Retinal pigment epithelial cell (primary cell): ENCODE results near the gene INSL6.
"Not testable (repeated sequence)": the region's sequence is repeated elsewhere in the genome, so short reads cannot be mapped to it uniquely, and the experiment has no call there.

Source experiments
- DNase-seq: peaks from one replicate; pipeline ENCODE4 v3.0.0-alpha.2; 2010; ENCODE audit warnings: low read depth
- H3K4me3 ChIP-seq: 2 replicates; pipeline ENCODE4 v1.5.1; 2011; ENCODE audit warnings: mild to moderate bottlenecking, low read length, control low read depth, moderate library complexity
- TF ChIP-seq, protein P1 (sequence below): conservative IDR thresholded peaks from 2 replicates; pipeline ENCODE4 v1.5.1; 2011; ENCODE audit warnings: low read depth, low read length, control low read depth, inconsistent platforms

The INSL6 gene

DNA sequence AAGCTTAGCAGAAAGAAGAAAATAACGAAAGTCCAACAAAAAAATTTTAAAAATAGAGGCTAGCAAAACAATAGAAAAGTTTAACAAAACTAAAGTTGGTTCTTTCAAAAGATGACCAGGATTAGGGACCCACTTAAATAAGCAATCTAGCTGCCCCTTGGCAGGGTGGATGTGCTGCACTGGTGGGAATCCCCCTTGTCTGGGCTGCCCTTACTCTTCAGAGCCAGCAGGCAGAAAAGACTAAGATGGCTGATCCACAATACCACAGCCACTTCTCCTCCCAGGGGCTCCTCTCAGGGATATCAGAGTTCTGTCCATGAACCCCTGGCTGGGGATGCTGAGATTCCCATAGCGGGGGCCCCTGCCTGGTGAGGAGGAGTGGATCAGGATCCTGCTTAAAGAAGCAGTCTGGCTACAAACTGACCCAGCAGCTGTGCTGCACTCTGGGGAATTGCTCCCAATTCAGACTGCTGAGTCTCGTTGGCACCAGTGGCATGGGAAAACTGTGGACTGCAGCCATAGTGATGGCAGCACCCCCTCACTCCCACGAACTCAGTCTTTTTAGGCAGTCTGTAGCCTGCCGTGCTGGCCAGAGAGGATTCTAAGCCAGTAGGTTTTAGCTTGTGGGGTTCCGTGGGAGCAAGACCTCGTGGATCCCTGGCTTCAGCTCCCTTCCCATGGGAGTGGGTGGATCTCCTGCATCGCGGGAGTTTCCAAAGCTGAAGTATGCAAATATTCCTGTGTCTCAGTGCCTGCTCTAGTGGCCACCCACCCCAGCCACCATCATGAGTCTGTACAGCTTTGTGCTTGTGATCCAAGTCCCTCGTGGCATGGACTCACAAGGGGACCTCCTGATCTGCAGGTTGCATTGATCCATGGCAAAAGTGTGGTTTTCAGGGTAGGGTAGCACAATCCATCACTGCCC lies 2.9 kb upstream of the INSL6 start:
- TF ChIP-seq, protein P1, sequence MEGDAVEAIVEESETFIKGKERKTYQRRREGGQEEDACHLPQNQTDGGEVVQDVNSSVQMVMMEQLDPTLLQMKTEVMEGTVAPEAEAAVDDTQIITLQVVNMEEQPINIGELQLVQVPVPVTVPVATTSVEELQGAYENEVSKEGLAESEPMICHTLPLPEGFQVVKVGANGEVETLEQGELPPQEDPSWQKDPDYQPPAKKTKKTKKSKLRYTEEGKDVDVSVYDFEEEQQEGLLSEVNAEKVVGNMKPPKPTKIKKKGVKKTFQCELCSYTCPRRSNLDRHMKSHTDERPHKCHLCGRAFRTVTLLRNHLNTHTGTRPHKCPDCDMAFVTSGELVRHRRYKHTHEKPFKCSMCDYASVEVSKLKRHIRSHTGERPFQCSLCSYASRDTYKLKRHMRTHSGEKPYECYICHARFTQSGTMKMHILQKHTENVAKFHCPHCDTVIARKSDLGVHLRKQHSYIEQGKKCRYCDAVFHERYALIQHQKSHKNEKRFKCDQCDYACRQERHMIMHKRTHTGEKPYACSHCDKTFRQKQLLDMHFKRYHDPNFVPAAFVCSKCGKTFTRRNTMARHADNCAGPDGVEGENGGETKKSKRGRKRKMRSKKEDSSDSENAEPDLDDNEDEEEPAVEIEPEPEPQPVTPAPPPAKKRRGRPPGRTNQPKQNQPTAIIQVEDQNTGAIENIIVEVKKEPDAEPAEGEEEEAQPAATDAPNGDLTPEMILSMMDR: no peak
- H3K4me3 ChIP-seq: no peak overlapping the region
- DNase-seq: no peak

DNA sequence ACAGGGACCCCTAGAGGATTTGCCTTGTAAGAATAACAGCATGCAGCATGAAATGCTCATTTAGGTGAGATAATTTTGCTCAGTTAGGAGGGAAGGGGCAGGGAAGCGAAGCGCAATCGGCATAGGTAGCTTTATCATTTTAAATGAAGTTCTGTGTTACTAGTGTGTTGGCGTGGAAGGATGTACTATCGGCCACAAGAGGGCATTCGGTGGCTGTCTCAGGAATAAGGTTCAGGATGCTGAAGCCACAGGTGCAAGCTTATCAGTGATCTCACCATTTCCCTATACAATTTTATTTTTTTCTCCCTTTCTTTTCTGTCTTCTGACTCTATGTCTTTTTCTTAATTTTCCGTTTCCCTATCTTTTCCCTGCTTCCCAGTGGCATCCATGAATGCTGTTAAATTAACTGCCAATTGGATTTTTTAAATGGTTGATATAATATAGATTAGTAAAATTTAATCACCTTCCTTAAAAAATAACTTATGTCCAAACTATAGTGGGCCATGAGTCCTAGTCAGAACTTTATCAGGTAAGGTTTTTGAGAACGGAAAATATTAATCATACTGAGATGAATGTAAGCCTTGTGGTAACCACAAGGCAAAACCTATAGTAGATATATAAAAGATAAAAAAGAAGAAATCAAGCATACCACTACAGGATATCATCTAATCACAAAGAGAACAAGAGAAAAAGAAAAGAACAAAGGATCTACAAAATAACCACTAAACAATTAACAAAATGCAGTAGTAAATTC lies 1.2 kb upstream of the INSL6 start:
- TF ChIP-seq, protein P1: peak; percentile 86
- peak; percentile 23 for DNase-seq
- no peak overlapping the region for H3K4me3 ChIP-seq

DNA sequence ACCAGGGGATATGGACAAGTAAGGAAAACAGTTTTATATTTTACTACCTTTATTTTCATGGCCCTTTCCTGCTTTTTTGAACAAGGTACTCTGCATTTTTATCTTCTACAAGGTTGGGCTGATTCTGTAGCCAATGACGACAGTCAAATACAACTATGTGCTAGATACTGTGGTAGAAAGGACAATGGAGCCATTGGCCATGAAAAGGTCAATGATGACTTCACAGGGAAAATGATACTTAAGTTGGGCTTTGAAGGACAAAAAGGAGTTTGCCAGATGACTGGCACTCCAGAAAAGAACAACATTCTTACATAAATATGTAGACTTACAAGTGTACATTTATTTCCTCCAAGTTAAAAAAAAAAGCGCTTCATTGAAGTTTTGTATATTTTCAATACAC lies 663 bp downstream of the INSL6 start:
- TF ChIP-seq, protein P1: no peak
- no peak for DNase-seq
- H3K4me3 ChIP-seq: no peak overlapping the region

DNA sequence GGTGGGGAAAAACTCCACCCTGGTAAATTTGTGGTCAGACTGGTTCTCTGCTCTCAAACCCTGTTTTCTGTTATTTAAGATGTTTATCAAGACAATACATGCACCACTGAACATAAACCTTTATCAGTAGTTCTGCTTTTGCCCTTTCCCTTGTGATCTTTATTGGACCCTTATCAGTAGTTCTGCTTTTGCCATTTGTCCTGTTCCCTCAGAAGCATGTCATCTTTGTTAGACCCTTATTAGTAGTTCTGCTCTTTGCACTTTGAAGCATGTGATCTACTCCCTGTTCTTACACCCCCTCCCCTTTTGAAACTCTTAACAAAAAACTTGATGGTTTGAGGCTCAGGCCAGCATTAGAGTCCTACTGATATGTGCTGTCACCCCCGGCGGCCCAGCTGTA lies 4.8 kb downstream of the INSL6 start:
- H3K4me3 ChIP-seq, DNase-seq: not testable (repeated sequence)

DNA sequence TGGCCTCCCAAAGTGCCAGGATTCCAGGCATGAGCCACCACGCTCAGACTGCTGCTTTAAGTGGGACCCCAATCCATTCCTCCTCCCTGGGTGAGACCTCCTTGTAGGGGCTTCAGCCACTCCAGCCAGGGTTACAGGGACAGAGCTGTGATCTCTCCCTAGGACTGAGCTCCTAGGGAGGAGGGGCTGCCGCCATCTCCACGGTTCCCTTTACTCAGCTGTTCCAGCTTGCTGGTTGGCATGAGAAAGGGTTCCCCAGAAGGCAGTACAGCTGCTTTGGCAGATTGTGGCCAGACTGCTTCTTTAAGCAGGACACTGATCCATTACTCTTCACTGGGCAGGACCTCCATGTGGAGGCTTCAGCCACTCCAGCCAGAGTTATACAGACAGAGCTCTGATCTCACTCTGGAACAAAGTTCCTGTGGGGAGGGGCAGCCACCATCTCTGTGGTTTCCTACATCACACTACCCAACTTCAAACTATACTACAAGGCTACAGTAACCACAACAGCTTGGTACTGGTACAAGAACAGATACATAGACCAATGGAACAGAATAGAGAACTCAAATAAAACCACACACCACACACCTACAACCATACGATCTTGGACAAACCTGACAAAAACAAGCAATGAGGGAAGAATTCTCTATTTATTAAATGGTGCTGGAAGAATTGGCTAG lies 7.2 kb downstream of the INSL6 start:
- no peak for DNase-seq
- TF ChIP-seq, protein P1: no peak
- no peak overlapping the region for H3K4me3 ChIP-seq

DNA sequence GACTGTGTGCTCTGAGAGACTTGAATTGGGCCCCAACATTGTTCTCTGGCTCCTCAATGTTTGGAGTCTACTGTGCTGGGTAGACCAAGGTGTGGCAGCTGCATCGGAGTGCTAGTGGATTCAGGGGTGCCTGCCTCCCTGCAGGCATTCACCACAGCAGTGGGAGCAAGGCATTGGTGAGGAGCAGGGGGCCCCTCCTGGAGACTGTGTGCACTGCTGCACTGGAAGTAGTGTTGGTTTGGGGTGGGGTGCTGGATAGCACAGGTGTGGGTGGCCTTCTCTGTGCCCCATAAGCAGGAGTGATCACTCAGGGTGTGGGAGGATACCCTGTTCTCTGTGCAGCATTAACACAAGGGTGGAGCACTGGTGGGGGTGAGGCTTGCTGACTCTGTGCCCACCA lies 39.2 kb downstream of the INSL6 start:
- TF ChIP-seq, protein P1: no peak
- DNase-seq: no peak
- no peak overlapping the region for H3K4me3 ChIP-seq

DNA sequence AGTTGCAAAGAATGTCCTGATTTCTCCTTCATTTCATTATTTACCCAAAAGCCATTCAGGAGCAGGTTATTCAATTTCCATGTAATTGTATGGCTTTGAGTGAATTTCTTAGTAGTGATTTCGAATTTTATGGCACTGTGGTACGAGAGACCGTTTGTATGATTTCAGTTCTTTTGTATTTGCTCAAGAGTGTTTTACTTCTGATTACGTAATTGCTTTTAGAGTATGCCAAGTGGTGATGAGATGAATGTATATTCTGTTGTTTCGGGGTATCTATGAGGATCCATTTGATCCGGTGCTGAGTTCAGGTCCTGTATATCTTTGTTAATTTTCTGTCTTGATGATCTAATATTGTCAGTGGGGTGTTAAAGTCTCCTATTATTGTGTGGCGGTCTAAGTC lies 41.2 kb downstream of the INSL6 start:
- DNase-seq: no peak
- TF ChIP-seq, protein P1: no peak
- H3K4me3 ChIP-seq: no peak overlapping the region
